MM.1S (cell line): ENCODE measurements around the gene CEPT1.

Experiments used
- EZH2 ChIP-seq: fragments of 300-600 bp; sonication (generic); optimal IDR thresholded peaks from 2 replicates; pipeline ENCODE3; 2017; ENCODE audit warnings: low read depth, mild to moderate bottlenecking, antibody characterized with exemption, low read length, mixed read lengths
- EZH2phosphoT487 ChIP-seq: fragments of 300-600 bp; sonication (generic); IDR thresholded peaks from 2 replicates; pipeline ENCODE4 v1.6.1; 2018; ENCODE audit warnings: antibody characterized with exemption, low read length
- TF ChIP-seq, protein P1 (sequence below): fragments of 300-600 bp; sonication (generic); IDR thresholded peaks from 2 replicates; pipeline ENCODE4 v1.5.1; 2016; ENCODE audit warnings: antibody characterized with exemption, low read length, mixed read lengths

DNA sequence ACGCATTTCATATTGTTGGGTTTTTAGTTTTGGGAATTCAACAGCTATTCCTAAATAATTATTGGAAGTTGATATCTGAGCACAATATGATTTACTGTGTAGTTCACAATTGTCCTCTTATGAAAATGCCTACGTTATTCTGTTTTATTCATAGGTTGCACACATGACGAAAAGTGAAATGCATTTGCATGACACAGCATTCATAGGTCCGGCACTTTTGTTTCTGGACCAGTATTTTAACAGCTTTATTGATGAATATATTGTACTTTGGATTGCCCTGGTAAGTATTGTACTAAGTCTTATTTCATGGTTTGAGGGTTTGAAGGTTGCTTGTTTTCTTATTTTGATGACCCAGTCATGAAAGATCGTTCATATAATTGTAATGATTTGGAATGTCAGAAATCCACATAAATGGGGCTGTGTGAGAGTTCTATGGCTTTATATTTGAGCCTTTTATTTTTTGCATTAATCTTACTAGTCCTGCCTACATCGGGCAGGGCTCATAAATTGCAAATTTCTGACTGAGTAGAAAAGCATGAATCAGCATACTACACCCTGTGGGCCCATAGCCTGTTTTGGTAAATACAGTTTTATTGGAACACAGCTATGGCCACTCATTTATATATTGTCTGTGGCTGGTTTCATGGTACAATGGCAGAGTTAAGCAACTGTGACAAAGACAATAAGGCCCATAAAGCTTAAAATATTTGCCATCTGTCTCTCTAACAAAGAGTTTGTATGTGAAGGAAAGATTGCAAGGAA is 43.5 kb downstream of the CEPT1 start:
- TF ChIP-seq, protein P1, sequence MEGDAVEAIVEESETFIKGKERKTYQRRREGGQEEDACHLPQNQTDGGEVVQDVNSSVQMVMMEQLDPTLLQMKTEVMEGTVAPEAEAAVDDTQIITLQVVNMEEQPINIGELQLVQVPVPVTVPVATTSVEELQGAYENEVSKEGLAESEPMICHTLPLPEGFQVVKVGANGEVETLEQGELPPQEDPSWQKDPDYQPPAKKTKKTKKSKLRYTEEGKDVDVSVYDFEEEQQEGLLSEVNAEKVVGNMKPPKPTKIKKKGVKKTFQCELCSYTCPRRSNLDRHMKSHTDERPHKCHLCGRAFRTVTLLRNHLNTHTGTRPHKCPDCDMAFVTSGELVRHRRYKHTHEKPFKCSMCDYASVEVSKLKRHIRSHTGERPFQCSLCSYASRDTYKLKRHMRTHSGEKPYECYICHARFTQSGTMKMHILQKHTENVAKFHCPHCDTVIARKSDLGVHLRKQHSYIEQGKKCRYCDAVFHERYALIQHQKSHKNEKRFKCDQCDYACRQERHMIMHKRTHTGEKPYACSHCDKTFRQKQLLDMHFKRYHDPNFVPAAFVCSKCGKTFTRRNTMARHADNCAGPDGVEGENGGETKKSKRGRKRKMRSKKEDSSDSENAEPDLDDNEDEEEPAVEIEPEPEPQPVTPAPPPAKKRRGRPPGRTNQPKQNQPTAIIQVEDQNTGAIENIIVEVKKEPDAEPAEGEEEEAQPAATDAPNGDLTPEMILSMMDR = no peak
- TF ChIP-seq EZH2 (no peak), EZH2phosphoT487 (no peak)
